Neutrophil (primary cell): ENCODE measurements around the gene CCDC136.

Experiments
- H3K27ac ChIP-seq: fragments of 200-600 bp; sonication (generic); 2 replicates; pipeline ENCODE4 v1.5.1; 2016; ENCODE audit warnings: mild to moderate bottlenecking, moderate library complexity
- H3K27me3 ChIP-seq: fragments of 200-600 bp; sonication (generic); 2 replicates; pipeline ENCODE4 v1.6.0; 2016; ENCODE audit warnings: mild to moderate bottlenecking
- H3K36me3 ChIP-seq: fragments of 200-600 bp; sonication (generic); 2 replicates; pipeline ENCODE4 v1.5.1; 2017
- H3K4me1 ChIP-seq, 2 experiments: fragments of 200-600 bp in 1 of 2; sonication (generic) in 1 of 2; 1 replicate in 1 of 2; 2 replicates in 1 of 2; pipeline versions ENCODE4 v1.5.1 to v1.6.1; 2013 to 2016; ENCODE audit warnings: low read depth in 1 of 2, low read length in 1 of 2, mild to moderate bottlenecking in 1 of 2, moderate library complexity in 1 of 2; ENCODE audit not compliant: control insufficient read depth in 1 of 2, insufficient read depth in 1 of 2
- H3K4me3 ChIP-seq, 2 experiments: fragments of 200-600 bp in 1 of 2; sonication (generic) in 1 of 2; 1 replicate in 1 of 2; 2 replicates in 1 of 2; pipeline ENCODE4 v1.5.1; 2013 to 2016; ENCODE audit warnings: low read depth in 1 of 2, low read length in 1 of 2, mild to moderate bottlenecking in 1 of 2, moderate library complexity in 1 of 2
- H3K9me3 ChIP-seq: fragments of 200-600 bp; sonication (generic); 2 replicates; pipeline ENCODE4 v1.5.1; 2016
- CTCF ChIP-seq: fragments of 200-600 bp; sonication (generic); IDR thresholded peaks from 2 replicates; pipeline ENCODE4 v1.5.1; 2016; ENCODE audit warnings: antibody characterized with exemption

CCDC136 gene

GRCh38 chr7:128867842-128868623 is 76.3 kb downstream of the CCDC136 start:
- no peak for TF ChIP-seq CTCF
- peaks cover 20% of the 10 kb centered on the region for H3K36me3 ChIP-seq
- H3K4me3 ChIP-seq: no peak overlapping the region
- peaks cover 55% of the 10 kb centered on the region for H3K27me3 ChIP-seq
- no peaks in the 10 kb centered on the region for H3K9me3 ChIP-seq
- H3K4me1 ChIP-seq: peaks cover 28 to 33% of the 10 kb centered on the region in 2 experiments
- no peak overlapping the region for H3K27ac ChIP-seq

- Histone ChIP-seq H3K4me1 (peaks cover 22 to 26% of the 10 kb centered on the region in 2 experiments), H3K27me3 (peaks cover 55% of the 10 kb centered on the region), H3K4me3 (peak overlapping the region; percentile 35 to 56), H3K27ac (no peak overlapping the region), H3K9me3 (no peaks in the 10 kb centered on the region), H3K36me3 (peaks cover 20% of the 10 kb centered on the region)
- no peak for TF ChIP-seq CTCF
Measured at GRCh38 chr7:128868624-128869137, 76.9 kb downstream of the CCDC136 start.

GRCh38 chr7:128869138-128869943 is 77.6 kb downstream of the CCDC136 start:
- no peaks in the 10 kb centered on the region for H3K9me3 ChIP-seq
- TF ChIP-seq CTCF: no peak
- H3K27me3 ChIP-seq: peaks cover 55% of the 10 kb centered on the region
- peaks cover 19 to 22% of the 10 kb centered on the region in 2 experiments for H3K4me1 ChIP-seq
- peaks cover 20% of the 10 kb centered on the region for H3K36me3 ChIP-seq
- peak overlapping the region; percentile 35 to 56 for H3K4me3 ChIP-seq
- no peak overlapping the region for H3K27ac ChIP-seq

GRCh38 chr7:128869944-128870285 is 78.1 kb downstream of the CCDC136 start:
- Histone ChIP-seq H3K4me3 (peak overlapping the region in 1 of 2 experiments; percentile 56), H3K27me3 (peaks cover 55% of the 10 kb centered on the region), H3K9me3 (no peaks in the 10 kb centered on the region), H3K36me3 (peaks cover 19% of the 10 kb centered on the region), H3K4me1 (peaks cover 19 to 22% of the 10 kb centered on the region in 2 experiments), H3K27ac (no peak overlapping the region)
- TF ChIP-seq CTCF: no peak

- Histone ChIP-seq H3K4me1 (peaks cover 19 to 22% of the 10 kb centered on the region in 2 experiments), H3K27me3 (peaks cover 55% of the 10 kb centered on the region), H3K36me3 (peaks cover 8% of the 10 kb centered on the region), H3K9me3 (no peaks in the 10 kb centered on the region), H3K27ac (no peak overlapping the region), H3K4me3 (no peak overlapping the region)
- no peak for TF ChIP-seq CTCF
Measured at GRCh38 chr7:128871050-128871449, 79.3 kb downstream of the CCDC136 start.
